H1 (cell line): Measurements from ENCODE around the gene COL25A1.

Experiments
- CTCF ChIP-seq, 3 experiments: IDR thresholded peaks; 1 replicate in 2 of 3; 2 replicates in 1 of 3; pipeline versions ENCODE4 v1.5.1 to v1.6.1; 2011; ENCODE audit warnings: low read length in 3 of 3, mild to moderate bottlenecking in 3 of 3, inconsistent platforms in 2 of 3, low read depth in 1 of 3, moderate library complexity in 1 of 3; ENCODE audit not compliant: insufficient read depth in 1 of 3; ENCODE audit errors: control extremely low read depth in 1 of 3
- KDM1A ChIP-seq: fragments of 200-600, 300-600 bp; sonication (generic); IDR thresholded peaks from 2 replicates; pipeline ENCODE4 v1.7.1; 2016; ENCODE audit warnings: mild to moderate bottlenecking, low read length, borderline replicate concordance
- MAFK ChIP-seq: IDR thresholded peaks from 2 replicates; pipeline ENCODE4 v1.6.1; 2012; ENCODE audit warnings: low read depth, mild to moderate bottlenecking, improper control_type of control experiment, low read length
- POLR2A ChIP-seq, 2 experiments: IDR thresholded peaks; 1 replicate in 1 of 2; 2 replicates in 1 of 2; pipeline ENCODE4 v1.6.1; 2011; ENCODE audit warnings: low read depth in 2 of 2, low read length in 2 of 2, mild to moderate bottlenecking in 2 of 2; ENCODE audit errors: control extremely low read depth in 1 of 2
- POLR2AphosphoS5 ChIP-seq: IDR thresholded peaks from 2 replicates; pipeline ENCODE4 v1.6.1; 2011; ENCODE audit warnings: low read depth, low read length
- RAD21 ChIP-seq, 2 experiments: IDR thresholded peaks in 1 of 2; conservative IDR thresholded peaks in 1 of 2; 2 replicates each; pipeline ENCODE4 v1.6.1; 2011; ENCODE audit warnings: low read depth in 2 of 2, low read length in 2 of 2, improper control_type of control experiment in 1 of 2, inconsistent platforms in 1 of 2, mild to moderate bottlenecking in 1 of 2, moderate library complexity in 1 of 2
- RNF2 ChIP-seq: fragments of 200-900, 300-1000 bp; sonication (generic); IDR thresholded peaks from 2 replicates; pipeline ENCODE4 v1.7.1; 2016; ENCODE audit warnings: borderline replicate concordance, low read depth, mild to moderate bottlenecking, antibody characterized with exemption, low read length; ENCODE audit not compliant: poor library complexity, severe bottlenecking; ENCODE audit errors: missing control alignments
- SIN3A ChIP-seq, 2 experiments: IDR thresholded peaks in 1 of 2; conservative IDR thresholded peaks in 1 of 2; 2 replicates each; pipeline ENCODE4 v1.6.1; 2011 to 2012; ENCODE audit warnings: low read length in 2 of 2, improper control_type of control experiment in 1 of 2, low read depth in 1 of 2, mild to moderate bottlenecking in 1 of 2
- SUZ12 ChIP-seq: fragments of 200-600 bp; sonication (generic); IDR thresholded peaks from 2 replicates; pipeline ENCODE4 v1.6.1; 2012; ENCODE audit warnings: mild to moderate bottlenecking, inconsistent platforms, low read length, moderate library complexity, mixed read lengths
- TAF1 ChIP-seq: IDR thresholded peaks from 2 replicates; pipeline ENCODE4 v1.6.1; 2011; ENCODE audit warnings: mild to moderate bottlenecking, low read depth, low read length

DNA sequence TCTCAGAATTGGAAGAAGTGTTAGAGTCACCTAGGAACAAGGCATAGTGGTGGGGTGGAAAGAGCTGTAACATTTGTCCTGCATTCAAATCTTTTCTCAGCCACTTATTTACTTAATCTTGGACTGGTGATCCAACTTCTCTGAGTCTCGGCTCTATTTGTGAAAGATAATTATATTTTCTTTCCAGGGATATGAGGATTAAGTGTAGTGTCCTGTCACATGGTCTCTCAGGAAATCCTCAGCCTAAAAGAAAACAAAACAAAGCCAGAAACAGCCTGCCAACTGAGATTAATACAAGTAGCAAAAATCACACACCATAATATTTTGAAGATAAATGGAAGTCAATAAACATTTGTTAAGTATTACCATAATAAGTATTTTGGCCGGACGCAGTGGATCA, 506.3 kb downstream of the COL25A1 start:
- TF ChIP-seq CTCF (IDR thresholded peaks at IDR 0.05; ENCODE audit: control extremely low read depth in 1 of 3, insufficient read depth in 1 of 3, low read depth in 1 of 3, low read length in 3 of 3) (no peak), POLR2AphosphoS5 (no peak), SIN3A (conservative IDR thresholded peaks at IDR 0.05 in 1 of 2, IDR thresholded peaks at IDR 0.05 in 1 of 2; ENCODE audit: low read depth in 1 of 2, low read length in 2 of 2) (no peak), RAD21 (IDR thresholded peaks at IDR 0.05 in 1 of 2, conservative IDR thresholded peaks at IDR 0.05 in 1 of 2; ENCODE audit: low read depth in 2 of 2, low read length in 2 of 2) (no peak), POLR2A (IDR thresholded peaks at IDR 0.05; ENCODE audit: control extremely low read depth in 1 of 2, low read depth in 2 of 2, low read length in 2 of 2) (no peak), RNF2 (no peak), SUZ12 (no peak), TAF1 (no peak), KDM1A (no peak), MAFK (no peak)
